HG02938 (cell line): Measurements from ENCODE around the gene RNF182.
"Not testable (repeated sequence)": the region's sequence is repeated elsewhere in the genome, so short reads cannot be mapped to it uniquely, and the experiment has no call there.

Experiments
- ATAC-seq: cut with Tn5 transposase; IDR thresholded peaks from one replicate; pipeline ENCODE4 v1.9.1; 2021; ENCODE audit warnings: mild to moderate bottlenecking, moderate library complexity; ENCODE audit not compliant: unreplicated experiment

Gene RNF182

DNA sequence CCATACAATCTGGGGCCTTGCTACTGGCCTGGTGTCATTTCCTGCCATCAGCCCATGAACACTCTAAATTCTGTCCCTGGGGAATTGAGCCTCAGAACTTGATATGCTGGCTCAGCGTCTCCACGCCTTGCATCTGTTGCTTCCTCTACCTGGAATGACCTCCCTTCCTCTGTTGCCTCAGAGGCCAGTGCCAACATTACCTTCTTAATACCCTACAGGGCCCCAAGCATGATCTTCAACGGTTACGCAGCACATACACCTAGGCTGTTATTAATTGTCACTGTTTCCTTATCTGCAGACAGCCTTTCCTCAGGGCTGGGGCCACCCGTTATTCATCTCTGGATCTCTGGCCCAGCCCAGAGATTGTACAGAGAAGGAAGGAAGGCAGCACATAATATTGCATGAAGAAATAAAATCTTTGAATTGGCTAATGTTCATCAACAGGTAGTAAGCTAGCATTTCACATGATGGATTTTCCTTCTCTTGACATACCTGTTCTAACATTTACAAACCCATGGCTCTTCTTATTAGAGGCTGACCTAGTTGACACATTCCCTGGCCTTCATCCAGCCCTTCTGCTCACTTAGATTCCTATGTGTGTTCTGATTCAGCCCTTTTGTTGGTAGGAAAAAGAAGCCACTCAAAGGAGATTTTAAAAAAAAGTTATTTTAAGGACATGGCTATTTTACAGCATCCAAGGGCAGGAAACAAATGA, 8.4 kb upstream of the RNF182 start:
- no peak for ATAC-seq

DNA sequence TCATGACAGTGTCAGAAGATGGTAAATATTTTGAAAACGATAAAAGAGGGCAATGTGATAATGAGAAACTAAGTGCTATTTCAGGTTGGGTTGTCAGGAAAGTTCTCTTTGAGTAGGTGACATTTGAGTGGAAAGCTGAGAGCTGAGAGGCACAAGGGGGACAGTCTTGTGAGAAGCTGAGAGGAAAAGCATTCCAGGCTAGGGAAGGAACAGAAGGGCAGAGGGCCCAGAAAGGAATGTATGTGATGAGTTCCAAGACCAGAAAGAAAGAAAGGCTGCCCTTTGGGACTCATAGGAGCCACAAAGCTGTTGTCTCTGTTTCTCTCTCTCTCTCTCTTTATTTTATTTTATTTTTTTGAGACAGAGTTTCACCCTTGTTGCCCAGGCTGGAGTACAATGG, 7.6 kb upstream of the RNF182 start:
- ATAC-seq = no peak

DNA sequence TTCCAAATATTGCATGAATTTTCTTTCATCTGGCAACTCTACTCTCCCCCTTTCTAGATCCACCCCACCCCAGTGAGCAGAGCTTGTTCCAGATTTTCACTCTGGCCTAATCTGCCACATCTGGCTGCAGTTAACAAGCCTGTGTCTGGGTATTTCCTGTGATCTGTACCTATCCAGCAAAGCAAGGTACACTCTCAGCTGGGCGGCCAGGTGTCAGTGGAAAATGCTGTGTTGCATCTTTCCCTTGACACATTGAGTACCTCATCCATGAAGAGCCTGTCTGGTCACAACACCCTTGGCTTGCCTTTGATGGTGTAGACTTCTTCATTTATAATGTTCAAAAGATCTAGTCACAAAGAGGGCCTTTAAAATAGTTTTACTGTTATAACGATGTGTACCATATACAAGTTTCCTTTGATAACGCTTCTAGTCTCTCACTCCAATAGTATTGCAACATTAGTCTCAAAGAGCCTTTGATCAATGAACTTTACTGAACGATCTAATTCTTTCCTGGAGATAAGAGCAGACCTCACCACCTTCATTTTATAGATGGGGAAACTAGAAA, 6.0 kb upstream of the RNF182 start:
- no peak for ATAC-seq

DNA sequence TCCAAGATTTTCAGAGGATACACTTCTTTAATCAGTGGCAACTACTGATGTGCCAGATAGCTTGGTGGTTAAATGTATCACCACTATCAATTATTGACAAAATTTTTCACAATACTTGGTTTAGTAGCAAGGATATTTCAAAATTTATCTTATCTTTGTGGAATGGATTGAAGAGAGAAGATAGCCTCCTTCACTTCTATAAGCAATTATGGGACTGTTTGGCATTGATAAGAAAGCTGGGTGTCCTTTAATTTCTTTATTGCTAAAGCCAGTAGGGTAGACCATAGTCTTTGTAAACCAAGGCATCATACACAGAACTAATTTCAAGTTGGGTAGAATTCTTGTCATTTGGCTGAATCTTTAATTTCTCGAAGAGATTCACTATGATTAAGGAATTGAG, 4.9 kb upstream of the RNF182 start:
- no peak for ATAC-seq

DNA sequence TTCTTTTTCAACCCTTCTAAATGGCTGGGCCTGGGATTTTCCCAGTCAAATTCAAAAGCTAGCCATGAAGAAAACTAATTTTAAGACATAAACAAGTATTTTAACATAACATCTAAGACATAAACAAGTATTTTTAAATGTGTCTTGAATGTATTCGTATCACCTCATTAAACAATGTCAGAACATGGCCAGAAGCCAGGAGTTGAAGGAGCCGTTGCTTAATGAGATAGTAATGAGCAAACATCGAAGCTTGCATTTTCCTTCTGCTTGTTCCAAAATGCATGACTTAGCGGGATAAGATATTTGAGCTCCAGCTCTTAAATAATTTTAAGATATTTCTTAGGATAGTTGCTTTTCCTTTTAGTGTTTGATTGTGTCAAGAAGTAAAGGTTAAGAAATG, 4.2 kb upstream of the RNF182 start:
- no peak for ATAC-seq

DNA sequence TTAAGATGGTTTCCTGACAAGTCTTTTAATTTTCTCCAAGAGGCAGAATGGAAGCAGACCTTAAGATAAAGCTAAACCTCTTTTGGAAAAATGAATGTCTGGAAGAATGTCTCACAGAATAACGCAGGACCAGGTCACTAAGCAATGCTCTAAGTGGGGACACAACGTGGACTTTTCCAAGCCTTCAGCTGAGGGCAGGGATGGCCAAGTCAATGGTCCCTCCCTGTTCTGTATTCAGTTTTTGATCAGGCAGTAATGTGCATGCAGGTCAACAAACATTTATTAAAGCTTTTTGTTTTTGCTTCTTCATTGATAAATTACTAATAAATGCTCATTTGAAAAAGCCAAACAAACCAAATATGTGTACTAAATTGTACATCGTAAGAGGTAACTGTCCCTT, 2.0 kb upstream of the RNF182 start:
- no peak for ATAC-seq

DNA sequence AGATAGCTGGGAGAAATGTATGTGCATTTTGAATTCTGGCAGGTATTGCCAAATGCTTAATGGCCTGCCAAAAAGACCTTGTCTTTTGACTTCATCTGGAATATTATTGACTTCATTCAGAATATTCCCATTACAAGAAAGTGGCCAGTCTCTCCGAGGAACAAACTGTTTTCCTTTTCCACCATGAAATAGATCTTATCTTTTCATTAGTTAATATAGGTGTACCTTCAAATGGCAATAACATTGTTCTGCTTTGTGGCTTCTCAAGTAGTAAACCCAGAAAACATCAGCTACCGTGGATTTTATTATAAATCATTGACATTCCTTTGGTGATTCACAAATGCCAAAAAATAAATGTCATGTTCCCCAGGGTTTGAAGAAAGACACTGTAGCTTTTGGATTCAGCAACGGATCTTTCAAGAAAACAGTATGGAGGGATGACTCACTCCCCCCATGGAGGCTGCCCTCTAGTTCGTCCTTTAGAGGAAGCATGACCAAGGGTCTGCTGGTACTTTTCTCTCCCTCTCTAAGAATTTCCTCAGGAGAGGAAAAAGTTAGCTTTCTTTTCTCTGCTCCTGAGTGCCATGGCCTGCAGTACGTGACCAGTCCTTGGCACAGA, 1.1 kb upstream of the RNF182 start:
- ATAC-seq = no peak

DNA sequence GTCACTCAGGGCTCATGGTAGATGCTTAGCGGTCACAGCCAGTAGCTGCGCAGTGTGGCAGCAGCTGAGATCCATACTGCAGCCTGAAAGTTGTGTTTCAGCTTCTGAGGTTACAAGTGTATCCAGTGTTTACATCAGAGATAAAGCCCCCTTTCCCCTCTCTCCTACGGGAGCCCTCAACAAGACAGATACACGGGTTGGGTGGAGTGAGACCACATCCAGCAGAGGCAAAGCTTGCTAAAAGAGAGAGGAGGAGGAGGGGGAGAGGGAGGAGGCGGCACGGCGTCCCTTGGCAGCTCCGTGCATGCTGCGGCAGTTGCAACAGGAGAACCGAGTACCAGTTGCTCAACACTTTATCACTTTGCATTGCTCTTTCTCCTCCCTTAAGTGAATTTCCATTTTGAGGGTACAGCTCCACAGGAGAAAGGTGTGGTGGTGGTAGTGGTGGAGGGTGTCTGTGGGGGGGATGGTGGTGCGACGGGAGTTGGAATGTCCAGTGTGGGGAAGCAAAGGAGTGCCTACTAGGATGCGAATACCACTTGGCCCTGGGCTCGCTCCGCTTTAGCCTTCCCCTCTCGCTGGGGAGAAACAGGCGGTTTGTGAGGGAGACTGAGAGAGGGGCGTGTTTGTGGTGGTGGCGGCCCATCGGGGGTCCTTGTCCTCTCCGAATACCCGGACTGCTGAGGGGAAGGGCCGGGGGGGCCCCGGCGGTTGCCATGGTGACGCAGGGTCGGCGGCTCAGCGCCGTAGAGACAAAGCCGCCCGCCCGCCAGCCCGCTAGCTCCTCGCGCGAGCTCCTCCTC, 405 bp upstream of the RNF182 start:
- ATAC-seq = no peak

DNA sequence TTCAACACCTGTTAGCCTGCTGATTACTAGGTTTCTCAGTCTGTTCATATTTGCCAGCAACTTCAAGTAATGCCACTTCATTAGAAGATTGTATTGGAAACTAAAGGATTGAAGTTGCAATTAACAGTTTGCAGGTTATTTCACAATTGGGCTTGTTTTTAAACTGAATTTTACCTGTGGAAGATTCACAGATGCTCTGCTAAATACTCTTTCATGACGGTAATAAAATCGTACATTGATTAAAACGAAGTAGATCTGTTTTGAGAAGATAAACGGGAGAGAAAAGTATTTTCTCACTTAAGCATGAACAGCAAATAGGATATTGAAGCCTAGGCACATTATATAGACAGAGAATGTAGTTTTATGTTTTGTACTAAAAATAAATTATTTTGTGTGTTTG, 1.6 kb downstream of the RNF182 start:
- no peak for ATAC-seq

DNA sequence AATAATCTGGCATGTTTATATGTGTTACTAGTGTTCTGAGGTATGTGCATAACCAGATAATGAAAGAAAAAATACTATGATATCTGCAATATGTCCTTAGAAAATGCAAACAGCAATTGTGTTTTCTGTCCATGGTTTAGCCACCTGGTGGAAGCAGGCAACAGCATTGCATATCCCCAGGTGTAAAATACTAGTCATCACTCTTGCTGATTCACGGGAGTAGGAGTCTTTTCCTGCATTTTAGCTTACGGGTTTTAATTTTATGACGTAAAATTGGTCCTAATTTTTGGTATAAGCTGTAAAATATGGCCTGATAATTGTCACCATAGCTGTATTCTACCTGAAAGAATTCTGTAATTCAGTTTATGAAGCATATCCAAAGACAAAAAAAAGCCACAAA, 2.5 kb downstream of the RNF182 start:
- ATAC-seq = no peak

DNA sequence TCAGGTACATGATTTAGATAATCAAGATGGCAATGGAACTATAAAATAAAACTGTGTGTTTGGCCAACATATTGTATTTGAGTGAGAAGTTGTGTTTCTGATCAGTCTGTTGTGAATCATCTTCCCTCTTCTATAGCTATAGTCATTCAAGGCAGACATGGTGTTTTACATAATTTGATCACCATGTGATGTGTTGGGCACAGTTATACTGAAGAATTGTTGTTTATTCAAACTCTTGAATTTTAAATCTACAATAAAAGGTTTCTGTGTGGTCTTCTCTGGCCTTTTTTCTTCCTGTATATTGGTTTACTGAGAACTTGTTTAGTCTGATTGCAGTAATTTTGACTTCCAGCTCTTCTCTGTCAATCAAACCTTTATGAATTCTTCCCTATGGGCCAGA, 4.4 kb downstream of the RNF182 start:
- ATAC-seq = no peak

DNA sequence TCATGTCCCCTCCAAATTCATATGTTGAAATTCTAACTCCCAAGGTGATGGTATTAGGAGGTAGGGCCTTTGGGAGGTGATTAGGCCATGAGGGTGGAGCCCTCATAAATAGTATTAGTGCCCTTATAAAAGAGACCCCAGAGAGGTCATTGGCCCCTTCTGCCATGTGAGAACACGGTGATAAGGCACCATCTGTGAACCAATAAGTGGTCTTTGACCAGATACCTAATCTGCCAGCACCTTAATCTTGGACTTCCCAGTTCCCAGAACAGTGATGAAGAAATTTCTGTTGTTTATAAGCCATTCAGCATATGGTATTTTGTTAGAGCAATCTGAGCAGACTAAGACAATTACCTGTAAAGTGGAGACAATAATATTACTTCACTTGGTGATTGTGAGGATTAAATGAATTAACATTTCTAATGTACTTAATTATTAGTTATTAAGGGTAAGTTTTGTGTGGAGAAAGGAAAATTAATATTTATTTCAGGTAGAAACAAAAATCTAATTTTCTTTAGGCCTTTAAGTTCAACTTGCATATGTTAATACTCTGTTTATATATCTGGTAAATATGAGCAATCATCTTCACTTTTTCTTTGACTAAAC, 7.1 kb downstream of the RNF182 start:
- ATAC-seq = no peak

DNA sequence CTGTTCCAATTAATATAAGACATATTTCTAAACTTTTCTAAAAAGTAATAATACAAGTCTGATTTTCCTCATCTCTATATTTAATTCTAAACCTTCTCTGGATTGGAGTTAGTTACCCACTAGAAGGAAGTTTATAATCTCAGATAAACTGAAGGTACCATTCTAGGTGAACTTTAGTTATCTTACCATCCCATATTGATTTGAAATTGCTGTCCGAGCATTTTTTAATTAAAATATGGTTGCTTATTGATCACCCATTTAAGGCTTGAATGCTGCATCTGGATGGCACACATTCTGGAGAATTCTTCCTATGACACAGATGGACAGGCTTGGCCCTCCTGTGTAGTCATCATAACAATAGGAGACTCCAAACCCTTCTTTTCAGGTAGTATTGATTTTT, 8.0 kb downstream of the RNF182 start:
- ATAC-seq = no peak

DNA sequence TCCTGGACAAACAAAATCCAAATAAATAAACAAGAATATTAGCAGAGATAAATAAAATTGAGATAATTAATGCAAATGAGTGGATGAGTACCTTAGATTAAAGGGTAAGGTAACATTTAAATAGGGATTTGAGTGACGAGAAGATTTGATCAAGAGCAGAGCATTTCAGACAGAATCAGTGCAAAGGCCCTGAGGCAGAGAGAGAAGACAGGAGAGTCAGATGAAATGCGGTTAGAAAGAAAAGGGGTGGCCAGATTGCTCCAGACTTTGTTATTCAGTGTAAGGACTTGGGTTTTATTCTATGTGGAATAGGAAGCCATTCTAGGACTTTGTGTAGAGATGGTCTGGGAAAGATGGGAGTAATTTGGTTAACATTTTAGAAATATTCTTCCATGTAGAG, 10.0 kb downstream of the RNF182 start:
- ATAC-seq = no peak

DNA sequence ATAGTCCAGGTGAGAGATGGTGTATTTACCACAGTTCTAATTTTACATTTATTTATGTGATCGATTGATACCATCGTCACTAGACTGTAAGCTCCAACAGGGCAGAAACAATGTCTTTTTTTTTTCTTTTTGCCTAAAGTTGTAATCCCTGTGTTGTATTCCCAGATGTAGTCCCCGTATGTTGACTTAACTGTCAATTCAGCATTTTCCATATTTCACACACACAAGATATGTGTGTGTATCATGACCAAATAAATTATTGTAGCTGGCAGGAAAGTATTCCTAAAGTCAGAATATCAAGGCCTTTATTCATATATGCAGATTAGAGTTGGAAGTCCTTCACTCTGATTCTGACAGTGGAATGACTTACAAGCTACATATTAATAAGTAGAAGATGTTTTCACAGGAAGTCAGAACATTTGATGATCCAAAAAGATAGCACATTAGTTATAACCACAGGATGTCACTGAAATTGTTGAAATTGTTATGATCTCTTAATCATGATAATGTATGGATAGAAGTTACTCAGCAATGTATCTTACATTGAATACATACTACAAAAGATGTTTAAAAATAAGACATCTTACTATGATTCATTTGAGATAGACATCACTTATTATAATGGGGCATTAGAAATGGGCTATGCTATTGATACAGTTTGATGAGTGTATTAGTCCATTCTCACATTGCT, 10.6 kb downstream of the RNF182 start:
- no peak for ATAC-seq

DNA sequence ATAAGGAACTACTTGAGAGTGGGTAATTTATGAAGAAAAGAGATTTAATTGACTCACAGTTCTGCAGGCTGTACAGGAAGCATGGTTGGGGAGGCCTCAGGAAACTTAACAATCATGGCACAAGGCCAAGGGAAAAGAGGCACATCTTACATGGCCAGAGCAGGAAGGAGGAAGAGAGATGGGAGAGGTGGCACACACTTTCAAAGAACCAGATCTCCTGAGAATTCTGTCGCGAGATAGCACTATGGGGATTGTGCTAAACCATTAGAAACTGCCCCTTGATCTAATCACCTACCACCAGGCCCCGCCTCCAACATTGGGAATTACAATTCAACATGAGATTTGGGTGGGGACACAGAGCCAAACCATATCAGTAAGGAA, 11.1 kb downstream of the RNF182 start:
- ATAC-seq = not testable (repeated sequence)

DNA sequence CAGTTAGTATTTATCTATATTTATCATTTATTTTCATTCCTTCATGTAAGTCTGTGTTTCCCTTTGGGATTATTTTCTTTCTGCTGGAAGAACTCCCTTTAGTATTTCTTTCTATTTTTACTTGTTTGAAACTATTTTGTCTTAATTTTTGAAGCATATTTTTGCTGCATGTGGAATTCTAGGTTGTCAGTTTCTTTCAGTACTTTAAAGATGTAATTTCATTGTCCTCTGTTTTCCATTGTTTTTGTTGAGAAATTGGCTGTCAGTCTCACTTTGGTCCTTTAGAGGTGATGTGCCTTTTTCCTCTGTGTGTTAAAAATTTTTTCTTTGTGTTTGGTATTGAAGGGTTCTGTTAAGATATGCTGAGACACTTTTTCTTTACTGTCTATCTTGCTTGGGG, 17.1 kb downstream of the RNF182 start:
- no peak for ATAC-seq

DNA sequence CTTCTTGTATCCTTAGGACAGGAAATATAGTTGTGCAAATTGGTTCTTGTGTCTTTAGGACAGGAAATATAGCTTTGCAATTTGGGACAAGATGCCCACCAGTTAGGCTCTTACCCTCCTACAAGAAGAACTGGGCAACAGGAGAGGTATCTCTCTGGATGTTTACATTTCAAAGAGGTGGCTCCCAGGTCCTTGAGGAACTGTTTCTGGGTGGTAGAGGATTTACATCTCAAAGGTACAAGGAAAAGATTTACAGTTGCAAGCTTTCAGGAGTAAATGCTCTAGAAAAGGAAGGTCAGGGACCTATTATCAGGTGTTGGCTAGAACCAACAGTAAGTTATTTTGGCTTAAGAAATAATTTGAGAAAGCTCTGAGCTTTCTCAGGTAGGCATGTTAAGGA, 19.2 kb downstream of the RNF182 start:
- no peak for ATAC-seq

DNA sequence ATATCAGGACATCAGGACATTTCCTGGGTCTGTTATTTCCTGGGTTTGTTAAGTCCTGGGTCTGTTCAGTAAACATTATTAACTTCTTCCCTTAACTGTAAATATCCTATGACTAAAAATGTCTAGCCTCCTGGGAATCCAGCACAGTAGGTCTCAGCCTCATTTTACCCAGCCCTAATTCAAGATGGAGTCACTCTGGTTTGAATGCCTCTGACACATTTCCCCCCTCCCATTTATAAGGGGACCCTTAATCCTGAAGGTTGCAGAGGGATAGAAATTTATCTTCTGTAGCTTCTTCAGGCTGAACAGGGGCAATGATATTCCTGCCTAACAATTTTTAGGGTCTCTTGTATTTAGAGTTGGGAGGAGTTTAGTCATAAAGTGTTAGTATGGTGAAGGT, 21.8 kb downstream of the RNF182 start:
- no peak for ATAC-seq

DNA sequence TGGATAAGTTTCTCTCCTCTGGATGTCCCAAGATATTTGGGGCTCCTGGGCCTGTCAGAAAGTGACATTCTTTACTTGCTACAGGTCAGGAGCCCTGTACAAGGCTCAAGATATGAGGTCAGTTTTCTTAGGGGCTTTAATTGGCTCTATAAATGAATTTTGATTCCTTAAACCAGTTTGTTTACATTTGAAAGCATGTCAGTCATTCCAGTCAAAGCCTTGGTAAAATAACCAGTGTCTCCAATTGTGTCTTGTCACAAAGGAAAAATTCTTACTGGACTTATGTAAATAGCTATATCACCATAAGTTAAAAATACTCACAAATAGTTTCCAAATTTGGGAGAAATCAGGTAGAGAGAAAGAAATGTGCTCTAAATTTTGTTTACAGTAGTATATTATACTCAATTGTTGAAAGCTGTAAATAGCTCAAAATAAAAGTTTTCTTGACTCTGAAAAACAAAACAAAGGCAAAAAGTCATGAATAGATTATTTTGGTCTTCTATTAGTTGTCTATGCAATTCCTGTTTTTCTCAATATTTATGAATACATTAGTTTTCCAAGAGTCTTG, 22.9 kb downstream of the RNF182 start:
- ATAC-seq = no peak

DNA sequence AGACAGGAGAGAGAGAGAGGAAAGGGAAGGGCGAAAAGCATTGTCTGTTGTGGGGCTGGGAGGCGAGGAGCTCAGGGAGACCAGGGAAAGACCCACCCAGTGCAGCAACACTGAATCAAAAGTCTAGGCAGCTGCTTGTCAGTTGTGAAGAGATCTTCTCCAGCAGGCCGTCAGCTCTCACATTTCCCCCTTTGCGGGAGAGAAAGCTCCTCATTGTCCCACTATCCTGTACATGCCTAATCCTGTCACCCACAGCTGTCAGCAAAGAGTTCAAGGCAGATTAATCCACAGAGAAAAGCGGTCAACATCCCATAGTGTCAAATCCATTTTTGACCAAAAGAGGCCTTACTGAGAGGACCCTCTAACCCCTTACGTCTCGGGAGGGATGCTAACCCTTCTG, 27.3 kb downstream of the RNF182 start:
- no peak for ATAC-seq
